B cell (primary cell): ENCODE data around the gene ZNF320.
"Not testable (repeated sequence)": the region's sequence is repeated elsewhere in the genome, so short reads cannot be mapped to it uniquely, and the experiment has no call there.

Experiments used
- CTCF ChIP-seq: fragments of 200-600 bp; IDR thresholded peaks from one replicate; pipeline ENCODE4 v1.8.0; 2022; ENCODE audit warnings: antibody characterized with exemption, mild to moderate bottlenecking
- EZH2 ChIP-seq: IDR thresholded peaks from 2 replicates; pipeline ENCODE4 v1.6.1; 2012; ENCODE audit warnings: borderline replicate concordance, low read depth, mild to moderate bottlenecking, moderate library complexity, low read length; ENCODE audit not compliant: insufficient read depth, poor library complexity, severe bottlenecking

- not testable (repeated sequence) for TF ChIP-seq CTCF, EZH2
Observed at GRCh38 chr19:52940905-52941304, 43.5 kb upstream of the ZNF320 start.
